ENCODE measurements around the gene MAST4. TPM values are rescaled to one million over a fixed set of nuclear protein-coding genes. Genes with fewer than 3 reads are reported as not detected.

MAST4 gene
- total and polyA plus RNA-seq, 2 donors (not counting 1 experiment from before 2014, with no cell fraction given): 7.0 to 15.2 TPM

DNA sequence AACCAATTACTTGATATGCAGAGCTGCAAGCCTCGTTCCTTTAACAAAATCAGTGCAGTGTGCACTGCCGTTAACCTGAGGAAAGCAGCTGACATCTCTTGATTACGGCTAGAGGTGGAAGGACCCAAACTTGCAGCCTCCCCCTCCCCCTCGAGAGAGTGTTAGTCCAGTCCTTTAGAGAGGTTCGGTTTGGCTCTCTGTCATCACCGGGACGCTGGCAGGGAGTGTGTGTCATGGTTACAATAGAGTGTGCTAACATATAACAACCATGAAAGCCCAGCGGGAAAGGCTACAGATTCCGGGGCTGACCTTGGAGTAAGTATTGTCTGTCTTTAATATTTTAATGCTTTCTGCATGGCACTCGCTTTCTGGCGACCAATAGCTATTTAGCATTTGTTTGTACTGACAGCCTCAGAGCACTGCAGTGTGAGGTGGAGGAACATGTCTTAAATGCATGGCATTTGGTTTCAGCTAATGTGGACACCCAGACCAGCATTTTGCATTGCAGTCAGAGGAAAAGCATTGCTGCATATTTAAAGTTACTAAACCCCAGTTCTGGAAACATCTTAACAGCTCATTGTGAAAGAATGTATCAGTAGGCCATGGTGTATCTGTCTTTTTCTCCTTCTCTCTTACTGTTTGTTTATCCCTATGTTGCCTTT is 362.9 kb downstream of the MAST4 start:
- peak overlapping the region; percentile 85 for H3K4me2 ChIP-seq (ENCODE audit: extremely low read depth, insufficient read depth, low read length)
- no peaks in the 10 kb centered on the region for H3K79me2 ChIP-seq (ENCODE audit: control insufficient read depth, insufficient read depth, low read length)
- TF ChIP-seq EZH2 (IDR thresholded peaks at IDR 0.05; ENCODE audit: low read length, missing control alignments): no peak
- TF ChIP-seq, protein P1, sequence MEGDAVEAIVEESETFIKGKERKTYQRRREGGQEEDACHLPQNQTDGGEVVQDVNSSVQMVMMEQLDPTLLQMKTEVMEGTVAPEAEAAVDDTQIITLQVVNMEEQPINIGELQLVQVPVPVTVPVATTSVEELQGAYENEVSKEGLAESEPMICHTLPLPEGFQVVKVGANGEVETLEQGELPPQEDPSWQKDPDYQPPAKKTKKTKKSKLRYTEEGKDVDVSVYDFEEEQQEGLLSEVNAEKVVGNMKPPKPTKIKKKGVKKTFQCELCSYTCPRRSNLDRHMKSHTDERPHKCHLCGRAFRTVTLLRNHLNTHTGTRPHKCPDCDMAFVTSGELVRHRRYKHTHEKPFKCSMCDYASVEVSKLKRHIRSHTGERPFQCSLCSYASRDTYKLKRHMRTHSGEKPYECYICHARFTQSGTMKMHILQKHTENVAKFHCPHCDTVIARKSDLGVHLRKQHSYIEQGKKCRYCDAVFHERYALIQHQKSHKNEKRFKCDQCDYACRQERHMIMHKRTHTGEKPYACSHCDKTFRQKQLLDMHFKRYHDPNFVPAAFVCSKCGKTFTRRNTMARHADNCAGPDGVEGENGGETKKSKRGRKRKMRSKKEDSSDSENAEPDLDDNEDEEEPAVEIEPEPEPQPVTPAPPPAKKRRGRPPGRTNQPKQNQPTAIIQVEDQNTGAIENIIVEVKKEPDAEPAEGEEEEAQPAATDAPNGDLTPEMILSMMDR (conservative IDR thresholded peaks at IDR 0.05 in 1 of 2, IDR thresholded peaks at IDR 0.05 in 1 of 2; ENCODE audit: low read depth in 1 of 2, low read length in 2 of 2): no peak
- H3K9ac ChIP-seq (ENCODE audit: insufficient read depth, low read length): peak overlapping the region; percentile 24
- H3K27ac ChIP-seq (ENCODE audit: insufficient read depth, low read length): peak overlapping the region; percentile 75
- no peaks in the 10 kb centered on the region for H3K27me3 ChIP-seq (ENCODE audit: control insufficient read depth, insufficient read depth, low read length)
- H4K20me1 ChIP-seq (ENCODE audit: control insufficient read depth, extremely low read depth, insufficient read depth, low read length): no peaks in the 10 kb centered on the region
- H3K9me3 ChIP-seq (ENCODE audit: control insufficient read depth, insufficient read depth, low read depth, low read length): no peaks in the 10 kb centered on the region
- H3K4me3 ChIP-seq (replicated peaks in 1 of 4; ENCODE audit: control extremely low read depth in 1 of 4, insufficient read depth in 1 of 4, low read depth in 3 of 4, low read length in 4 of 4): peak overlapping the region; percentile 38 to 85 (median 57)
- H3K4me1 ChIP-seq (ENCODE audit: control insufficient read depth, extremely low read depth, insufficient read depth, low read length): peaks cover 2% of the 10 kb centered on the region
- DNase-seq (ENCODE audit: low read depth in 2 of 2): peak; percentile 84 to 90
- peak overlapping the region; percentile 4 for H2AFZ ChIP-seq (ENCODE audit: low read length)
- no peaks in the 10 kb centered on the region for H3K36me3 ChIP-seq (ENCODE audit: control insufficient read depth, insufficient read depth, low read length)

DNA sequence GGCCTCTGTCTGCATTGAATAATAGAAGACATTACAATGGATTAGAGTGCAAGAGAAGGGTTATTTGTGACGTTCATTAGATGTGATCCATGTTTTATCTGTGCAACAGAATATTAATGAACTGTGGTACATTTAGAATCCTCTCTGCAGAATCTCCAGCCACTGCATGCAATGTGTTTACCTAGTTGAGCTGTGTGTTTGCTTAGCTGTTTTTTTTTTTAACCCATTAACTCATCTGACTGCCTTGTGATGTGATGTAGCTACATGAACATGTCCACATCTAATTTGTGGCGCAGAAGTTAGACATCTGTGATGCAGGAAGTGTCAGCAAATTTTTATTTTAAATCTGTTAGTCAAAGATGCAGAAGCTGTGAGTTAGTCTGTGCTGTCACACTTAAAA is 363.5 kb downstream of the MAST4 start:
- Histone ChIP-seq H4K20me1 (ENCODE audit: control insufficient read depth, extremely low read depth, insufficient read depth, low read length) (no peaks in the 10 kb centered on the region), H3K27me3 (ENCODE audit: control insufficient read depth, insufficient read depth, low read length) (no peaks in the 10 kb centered on the region), H3K4me3 (replicated peaks in 1 of 4; ENCODE audit: control extremely low read depth in 1 of 4, insufficient read depth in 1 of 4, low read depth in 3 of 4, low read length in 4 of 4) (peak overlapping the region; percentile 17 to 85 (median 52)), H2AFZ (ENCODE audit: low read length) (peak overlapping the region; percentile 4), H3K4me1 (ENCODE audit: control insufficient read depth, extremely low read depth, insufficient read depth, low read length) (peaks cover 2% of the 10 kb centered on the region), H3K4me2 (ENCODE audit: extremely low read depth, insufficient read depth, low read length) (peak overlapping the region; percentile 85), H3K36me3 (ENCODE audit: control insufficient read depth, insufficient read depth, low read length) (no peaks in the 10 kb centered on the region), H3K9me3 (ENCODE audit: control insufficient read depth, insufficient read depth, low read depth, low read length) (no peaks in the 10 kb centered on the region), H3K9ac (ENCODE audit: insufficient read depth, low read length) (no peak overlapping the region), H3K27ac (ENCODE audit: insufficient read depth, low read length) (peak overlapping the region; percentile 75), H3K79me2 (ENCODE audit: control insufficient read depth, insufficient read depth, low read length) (no peaks in the 10 kb centered on the region)
- DNase-seq (ENCODE audit: low read depth in 2 of 2): peak; percentile 47 to 68
- TF ChIP-seq, protein P1 (conservative IDR thresholded peaks at IDR 0.05 in 1 of 2, IDR thresholded peaks at IDR 0.05 in 1 of 2; ENCODE audit: low read depth in 1 of 2, low read length in 2 of 2): no peak
- no peak for TF ChIP-seq EZH2 (IDR thresholded peaks at IDR 0.05; ENCODE audit: low read length, missing control alignments)

GRCh38 chr5:66960369-66961137 is 364.4 kb downstream of the MAST4 start:
- peak overlapping the region; percentile 3 to 85 (median 52) for H3K4me3 ChIP-seq (replicated peaks in 1 of 4; ENCODE audit: control extremely low read depth in 1 of 4, insufficient read depth in 1 of 4, low read depth in 3 of 4, low read length in 4 of 4)

More at GRCh38 chr5:66960369-66961137, 364.4 kb downstream of the MAST4 start:
- H3K4me2 ChIP-seq (ENCODE audit: extremely low read depth, insufficient read depth, low read length): peak overlapping the region; percentile 85
- H3K27ac ChIP-seq (ENCODE audit: insufficient read depth, low read length): peak overlapping the region; percentile 75
- peaks cover 2% of the 10 kb centered on the region for H3K4me1 ChIP-seq (ENCODE audit: control insufficient read depth, extremely low read depth, insufficient read depth, low read length)
- H2AFZ ChIP-seq (ENCODE audit: low read length): no peak overlapping the region
- DNase-seq (ENCODE audit: low read depth in 2 of 2): peak in 1 of 2 donors; percentile 72
- no peaks in the 10 kb centered on the region for H4K20me1 ChIP-seq (ENCODE audit: control insufficient read depth, extremely low read depth, insufficient read depth, low read length)
- TF ChIP-seq, protein P1 (conservative IDR thresholded peaks at IDR 0.05 in 1 of 2, IDR thresholded peaks at IDR 0.05 in 1 of 2; ENCODE audit: low read depth in 1 of 2, low read length in 2 of 2): no peak
- TF ChIP-seq EZH2 (IDR thresholded peaks at IDR 0.05; ENCODE audit: low read length, missing control alignments): no peak
- H3K9me3 ChIP-seq (ENCODE audit: control insufficient read depth, insufficient read depth, low read depth, low read length): no peaks in the 10 kb centered on the region
- no peaks in the 10 kb centered on the region for H3K27me3 ChIP-seq (ENCODE audit: control insufficient read depth, insufficient read depth, low read length)
- no peak overlapping the region for H3K9ac ChIP-seq (ENCODE audit: insufficient read depth, low read length)
- H3K79me2 ChIP-seq (ENCODE audit: control insufficient read depth, insufficient read depth, low read length): no peaks in the 10 kb centered on the region
- H3K36me3 ChIP-seq (ENCODE audit: control insufficient read depth, insufficient read depth, low read length): no peaks in the 10 kb centered on the region

Data from fibroblast of lung (primary cell).